ENCODE data around the gene MMP14. TPM values are rescaled to one million over a fixed set of nuclear protein-coding genes. Genes with fewer than 3 reads are reported as not detected.

Gene MMP14
- total RNA-seq, 1 experiment from 2014 or later = 117 TPM

DNA sequence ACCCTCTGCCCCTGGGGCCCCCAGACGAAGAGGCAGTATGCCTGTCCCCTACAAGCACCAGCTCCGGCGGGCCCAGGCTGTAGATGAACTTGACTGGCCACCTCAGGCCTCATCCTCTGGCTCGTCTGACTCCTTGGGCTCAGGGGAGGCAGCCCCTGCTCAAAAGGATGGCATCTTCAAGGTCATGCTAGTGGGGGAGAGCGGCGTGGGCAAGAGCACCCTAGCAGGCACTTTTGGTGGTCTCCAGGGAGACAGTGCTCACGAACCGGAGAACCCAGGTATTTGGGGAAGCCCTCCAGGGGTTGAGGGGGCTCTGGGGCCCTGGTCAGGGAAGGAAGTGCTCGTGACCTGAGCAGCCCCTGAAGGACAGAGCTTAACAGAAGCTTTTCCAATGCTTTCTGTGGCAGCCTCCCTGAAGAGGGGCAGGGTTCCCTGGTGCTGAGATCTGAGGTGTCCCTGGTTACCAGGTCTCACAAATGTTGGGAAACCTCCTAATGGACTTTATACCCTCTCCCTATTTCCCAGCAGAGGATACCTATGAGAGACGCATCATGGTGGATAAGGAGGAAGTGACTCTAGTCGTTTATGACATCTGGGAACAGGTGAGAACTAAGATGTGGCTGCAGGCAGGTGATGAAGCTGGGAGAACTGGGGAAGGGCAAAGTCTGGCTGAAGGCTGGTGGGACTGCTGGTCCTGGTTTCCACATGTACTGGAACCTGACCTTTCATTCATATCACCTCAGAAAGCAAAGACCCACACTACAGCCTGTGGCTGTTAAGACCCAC is 48.5 kb downstream of the MMP14 start:
- DNase-seq (ENCODE audit: low read depth in 1 of 2, low spot score in 2 of 2) = no peak
- Histone ChIP-seq H3K4me3 (no peak overlapping the region), H3K9me3 (replicated peaks) (no peaks in the 10 kb centered on the region), H3K4me1 (replicated peaks) (peaks cover 13% of the 10 kb centered on the region), H3K27ac (no peak overlapping the region), H3K36me3 (peaks cover 3% of the 10 kb centered on the region; the same call in 1 of the 2 replicates), H3K27me3 (replicated peaks) (no peaks in the 10 kb centered on the region)

DNA sequence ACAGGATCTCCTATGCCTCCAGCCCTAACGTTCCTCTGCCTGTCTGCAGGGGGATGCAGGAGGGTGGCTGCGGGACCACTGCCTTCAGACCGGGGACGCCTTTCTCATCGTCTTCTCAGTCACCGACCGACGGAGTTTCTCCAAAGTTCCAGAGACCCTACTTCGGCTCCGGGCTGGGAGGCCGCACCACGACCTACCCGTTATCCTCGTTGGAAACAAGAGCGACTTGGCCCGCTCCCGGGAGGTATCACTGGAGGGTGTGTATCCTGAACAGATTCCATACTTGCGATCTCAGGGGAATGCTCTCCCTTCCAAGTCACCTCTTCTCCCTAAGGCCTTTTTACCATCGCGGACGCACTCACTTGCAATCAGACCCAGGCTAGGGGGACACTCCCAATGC is 49.6 kb downstream of the MMP14 start:
- Histone ChIP-seq H3K9me3 (replicated peaks) (no peaks in the 10 kb centered on the region), H3K4me1 (replicated peaks) (peaks cover 13% of the 10 kb centered on the region), H3K27me3 (replicated peaks) (no peaks in the 10 kb centered on the region), H3K27ac (no peak overlapping the region), H3K4me3 (no peak overlapping the region), H3K36me3 (peaks cover 3% of the 10 kb centered on the region; the same call in 1 of the 2 replicates)
- DNase-seq (ENCODE audit: low read depth in 1 of 2, low spot score in 2 of 2) = no peak

DNA sequence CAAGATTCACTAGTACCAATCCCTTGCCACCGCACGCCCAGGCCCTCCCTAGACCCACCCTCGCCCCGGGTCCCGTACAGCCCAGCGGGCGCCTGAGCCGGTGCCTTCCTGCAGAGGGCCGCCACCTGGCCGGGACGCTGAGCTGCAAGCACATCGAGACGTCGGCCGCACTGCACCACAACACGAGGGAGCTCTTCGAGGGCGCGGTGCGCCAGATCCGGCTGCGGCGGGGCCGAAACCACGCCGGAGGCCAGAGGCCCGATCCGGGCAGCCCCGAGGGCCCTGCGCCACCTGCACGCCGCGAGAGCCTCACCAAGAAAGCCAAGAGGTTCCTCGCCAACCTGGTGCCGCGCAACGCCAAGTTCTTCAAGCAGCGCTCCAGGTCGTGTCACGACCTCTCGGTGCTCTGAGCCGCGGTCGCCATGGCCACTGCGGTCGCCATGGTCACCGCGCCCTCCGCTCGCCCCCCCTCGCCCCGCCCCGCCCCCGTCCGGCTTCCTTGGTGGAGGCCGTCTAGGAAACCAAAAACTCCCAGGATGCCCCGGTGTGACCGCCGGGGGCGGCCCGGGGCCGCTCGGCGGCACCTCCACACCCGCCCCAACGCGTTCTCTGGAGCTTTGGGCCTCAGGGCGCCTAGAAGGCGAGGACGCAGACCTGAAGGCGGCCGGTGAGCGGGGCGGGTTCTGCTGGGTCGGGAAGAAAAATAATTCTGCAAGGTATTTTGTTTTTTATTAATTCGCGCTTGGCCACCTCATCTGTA is 50.3 kb downstream of the MMP14 start:
- Histone ChIP-seq H3K9me3 (replicated peaks) (no peaks in the 10 kb centered on the region), H3K27me3 (replicated peaks) (no peaks in the 10 kb centered on the region), H3K36me3 (peaks cover 3% of the 10 kb centered on the region; the same call in 1 of the 2 replicates), H3K4me1 (replicated peaks) (peaks cover 13% of the 10 kb centered on the region), H3K27ac (no peak overlapping the region), H3K4me3 (peak overlapping the region; percentile 44)
- DNase-seq (ENCODE audit: low read depth in 1 of 2, low spot score in 2 of 2) = peak; percentile 54 to 76

DNA sequence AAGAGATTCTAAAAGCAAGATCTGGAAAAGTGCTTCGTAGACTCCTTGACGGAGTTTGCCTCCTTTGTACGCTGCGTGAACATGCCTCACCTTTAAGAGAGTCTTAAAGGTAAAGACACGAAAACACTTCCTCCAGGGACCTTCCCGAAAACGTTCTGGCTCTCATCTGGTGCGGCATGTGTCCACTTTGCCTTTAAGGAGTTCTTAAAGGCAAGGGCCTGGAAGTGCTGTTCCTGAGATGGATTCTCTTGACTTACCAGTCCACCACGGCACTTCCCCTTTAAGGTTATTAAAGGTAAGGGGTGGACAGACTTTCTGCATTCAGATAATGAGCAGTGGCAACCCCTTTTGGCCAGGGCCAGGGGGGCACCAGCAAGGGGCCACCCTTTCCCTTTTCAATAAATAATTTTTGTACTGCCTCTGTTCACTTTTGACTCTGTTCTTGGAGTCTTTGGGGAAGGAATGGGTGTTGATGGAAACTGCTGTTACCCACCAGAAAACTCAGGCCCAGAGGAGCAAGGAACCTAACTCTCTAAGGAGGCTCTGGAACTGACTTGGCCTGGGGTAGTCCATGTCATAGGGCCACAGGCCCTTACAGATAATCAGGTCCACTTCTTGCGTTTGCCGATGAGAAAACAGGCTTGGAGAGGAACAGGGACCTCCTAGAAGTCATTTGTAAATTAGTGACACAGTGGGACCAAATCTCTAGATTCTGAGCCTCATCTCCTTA is 51.0 kb downstream of the MMP14 start:
- DNase-seq (ENCODE audit: low read depth in 1 of 2, low spot score in 2 of 2) = peak in 1 of 2 experiments; percentile 66
- peaks cover 13% of the 10 kb centered on the region for H3K4me1 ChIP-seq (replicated peaks)
- H3K4me3 ChIP-seq = peak overlapping the region; percentile 44
- H3K27me3 ChIP-seq (replicated peaks) = no peaks in the 10 kb centered on the region
- peaks cover 3% of the 10 kb centered on the region; the same call in 1 of the 2 replicates for H3K36me3 ChIP-seq
- H3K9me3 ChIP-seq (replicated peaks) = no peaks in the 10 kb centered on the region
- no peak overlapping the region for H3K27ac ChIP-seq

DNA sequence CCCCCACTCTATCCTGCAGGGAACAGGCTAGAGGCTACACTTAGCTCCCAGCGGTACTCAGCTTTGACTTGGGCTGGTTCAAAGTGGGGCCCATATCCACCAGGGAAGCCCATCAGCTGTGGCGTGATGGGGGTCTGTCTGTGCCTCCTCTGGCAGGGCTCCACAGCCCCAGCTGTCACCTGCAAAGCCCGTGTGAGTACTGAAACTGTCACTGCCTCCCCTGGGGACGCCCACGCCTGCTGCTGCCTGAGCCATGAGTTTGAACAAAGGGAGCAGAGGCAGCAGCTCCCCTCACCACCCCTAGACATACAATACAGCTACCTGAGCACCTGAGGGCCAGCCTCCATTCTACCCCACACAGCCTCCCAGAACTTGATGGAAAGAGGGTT is 51.6 kb downstream of the MMP14 start:
- Histone ChIP-seq H3K4me3 (no peak overlapping the region), H3K9me3 (replicated peaks) (no peaks in the 10 kb centered on the region)

DNA sequence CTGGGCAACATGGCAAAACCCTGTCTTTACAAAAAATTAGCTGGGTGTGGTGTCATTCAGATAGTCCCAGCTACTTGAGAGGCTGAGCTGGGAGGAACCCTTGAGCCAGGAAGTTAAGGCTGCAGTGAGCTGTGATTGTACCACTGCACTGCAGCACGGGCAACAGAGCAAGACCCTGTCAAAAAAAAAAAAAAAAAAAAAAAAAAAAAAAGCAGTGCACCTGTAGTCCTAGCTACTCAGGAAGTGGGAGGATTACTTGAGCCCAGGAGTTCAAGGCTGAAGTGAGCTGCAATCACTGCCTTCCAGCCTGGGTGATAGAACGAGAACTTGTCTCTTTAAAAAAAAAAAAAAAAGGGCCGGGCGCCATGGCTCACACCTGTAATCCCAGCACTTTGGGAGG is 52.3 kb downstream of the MMP14 start:
- H3K4me3 ChIP-seq = no peak overlapping the region
- H3K27me3 ChIP-seq (replicated peaks) = no peaks in the 10 kb centered on the region
- H3K9me3 ChIP-seq (replicated peaks) = no peaks in the 10 kb centered on the region
- DNase-seq (ENCODE audit: low read depth in 1 of 2, low spot score in 2 of 2) = no peak
- peaks cover 13% of the 10 kb centered on the region for H3K4me1 ChIP-seq (replicated peaks)
- H3K36me3 ChIP-seq = peaks cover 3% of the 10 kb centered on the region; the same call in 1 of the 2 replicates
- H3K27ac ChIP-seq = no peak overlapping the region

More for the DNA sequence above, 51.6 kb downstream of the MMP14 start:
- DNase-seq (ENCODE audit: low read depth in 1 of 2, low spot score in 2 of 2) = no peak
- Histone ChIP-seq H3K36me3 (peaks cover 3% of the 10 kb centered on the region; the same call in 1 of the 2 replicates), H3K27ac (no peak overlapping the region), H3K27me3 (replicated peaks) (no peaks in the 10 kb centered on the region), H3K4me1 (replicated peaks) (peaks cover 13% of the 10 kb centered on the region)

DNA sequence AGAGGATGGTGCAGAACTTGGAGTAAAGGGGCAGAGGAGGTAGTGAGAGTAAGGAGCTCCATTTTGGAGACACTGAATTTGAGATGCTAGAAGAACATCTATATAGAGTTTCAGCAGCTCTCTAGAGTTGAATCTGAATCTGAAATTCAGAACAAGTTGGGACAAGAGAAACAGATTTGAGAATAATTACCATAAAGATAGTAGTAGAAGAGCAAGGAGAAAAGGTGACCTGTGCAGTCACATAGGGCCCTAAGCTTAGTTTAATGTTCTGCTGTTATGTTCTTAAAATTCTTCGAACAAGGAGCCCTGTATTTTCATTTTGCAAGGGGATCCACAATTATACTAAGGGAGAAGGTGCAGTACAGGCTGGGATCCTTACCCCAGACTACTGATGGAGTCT is 54.0 kb downstream of the MMP14 start:
- H3K9me3 ChIP-seq (replicated peaks) = no peaks in the 10 kb centered on the region
- H3K27ac ChIP-seq = no peak overlapping the region
- H3K4me1 ChIP-seq (replicated peaks) = peaks cover 13% of the 10 kb centered on the region
- peaks cover 3% of the 10 kb centered on the region; the same call in 1 of the 2 replicates for H3K36me3 ChIP-seq
- H3K27me3 ChIP-seq (replicated peaks) = no peaks in the 10 kb centered on the region
- no peak overlapping the region for H3K4me3 ChIP-seq
- DNase-seq (ENCODE audit: low read depth in 1 of 2, low spot score in 2 of 2) = no peak

DNA sequence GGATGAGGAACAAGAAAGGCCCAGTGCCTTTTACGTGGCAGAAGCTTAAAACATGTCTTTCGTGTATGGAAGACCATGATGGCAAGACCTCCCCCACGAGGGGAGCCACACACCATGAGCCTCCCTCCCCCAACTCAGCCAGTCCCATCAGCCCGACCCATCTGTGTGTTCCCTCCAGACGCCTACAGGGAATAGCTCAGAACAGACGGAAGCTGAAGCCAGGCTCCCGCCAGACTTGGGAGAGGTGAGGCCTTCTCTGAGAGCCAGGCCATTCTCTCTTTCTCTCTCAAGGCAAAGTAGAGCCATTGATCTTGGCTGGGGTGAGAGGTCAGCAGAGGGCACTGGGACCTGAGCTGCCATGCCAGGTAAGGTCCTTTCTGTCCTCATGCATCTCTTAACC is 56.1 kb downstream of the MMP14 start:
- DNase-seq (ENCODE audit: low read depth in 1 of 2, low spot score in 2 of 2) = no peak
- Histone ChIP-seq H3K27me3 (replicated peaks) (no peaks in the 10 kb centered on the region), H3K27ac (no peak overlapping the region), H3K4me3 (no peak overlapping the region), H3K36me3 (no peaks in the 10 kb centered on the region), H3K9me3 (replicated peaks) (no peaks in the 10 kb centered on the region), H3K4me1 (replicated peaks) (peaks cover 7% of the 10 kb centered on the region; the same call in 1 of the 2 replicates)

DNA sequence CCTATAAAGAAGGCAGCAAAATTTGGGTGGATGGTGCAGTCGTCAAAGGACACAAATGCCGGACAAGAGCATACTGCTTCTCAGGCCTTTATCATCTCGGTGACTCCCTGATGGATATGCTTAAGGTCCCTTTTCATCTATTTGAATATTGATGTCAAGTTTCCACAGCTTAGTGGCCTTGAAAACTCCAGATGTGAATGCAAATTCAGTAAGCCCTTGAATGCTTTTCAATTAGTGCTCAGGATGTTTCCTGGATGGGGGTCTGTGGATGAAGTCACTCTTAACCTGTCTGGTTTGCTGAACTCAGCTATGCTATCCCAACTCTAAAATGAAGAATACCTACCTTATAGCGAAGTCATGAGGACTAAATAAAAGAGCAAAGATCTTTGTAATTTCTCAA is 57.3 kb downstream of the MMP14 start:
- Histone ChIP-seq H3K4me1 (replicated peaks) (peaks cover 12% of the 10 kb centered on the region), H3K9me3 (replicated peaks) (no peaks in the 10 kb centered on the region), H3K27ac (no peak overlapping the region)

DNA sequence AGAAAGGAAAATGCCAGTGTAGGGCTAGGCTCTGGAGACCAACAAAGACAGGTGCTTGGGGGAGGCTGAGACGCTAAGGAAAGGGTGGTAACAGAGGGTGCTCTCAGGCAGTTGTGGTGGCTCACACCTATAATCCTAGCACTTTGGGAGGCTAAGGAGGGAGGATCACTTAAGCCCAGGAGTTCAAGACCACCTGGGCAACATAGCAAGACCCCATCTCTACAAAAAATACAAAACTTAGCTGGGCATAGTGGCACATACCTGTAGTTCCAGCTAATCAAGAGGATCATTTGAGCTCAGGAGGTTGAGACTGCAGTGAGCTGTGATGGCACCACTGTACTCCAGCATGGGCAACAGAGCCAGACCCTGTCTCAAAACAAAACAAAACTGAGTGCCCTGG is 59.0 kb downstream of the MMP14 start:
- DNase-seq (ENCODE audit: low read depth in 1 of 2, low spot score in 2 of 2) = no peak
- peaks cover 20% of the 10 kb centered on the region for H3K36me3 ChIP-seq
- H3K27ac ChIP-seq = no peak overlapping the region
- H3K4me3 ChIP-seq = no peak overlapping the region
- peaks cover 22% of the 10 kb centered on the region for H3K4me1 ChIP-seq (replicated peaks)
- no peaks in the 10 kb centered on the region for H3K9me3 ChIP-seq (replicated peaks)
- no peaks in the 10 kb centered on the region for H3K27me3 ChIP-seq (replicated peaks)

More for the DNA sequence above, 57.3 kb downstream of the MMP14 start:
- no peaks in the 10 kb centered on the region for H3K27me3 ChIP-seq (replicated peaks)
- H3K36me3 ChIP-seq = peaks cover 5% of the 10 kb centered on the region; the same call in 1 of the 2 replicates
- no peak for DNase-seq (ENCODE audit: low read depth in 1 of 2, low spot score in 2 of 2)
- H3K4me3 ChIP-seq = no peak overlapping the region

DNA sequence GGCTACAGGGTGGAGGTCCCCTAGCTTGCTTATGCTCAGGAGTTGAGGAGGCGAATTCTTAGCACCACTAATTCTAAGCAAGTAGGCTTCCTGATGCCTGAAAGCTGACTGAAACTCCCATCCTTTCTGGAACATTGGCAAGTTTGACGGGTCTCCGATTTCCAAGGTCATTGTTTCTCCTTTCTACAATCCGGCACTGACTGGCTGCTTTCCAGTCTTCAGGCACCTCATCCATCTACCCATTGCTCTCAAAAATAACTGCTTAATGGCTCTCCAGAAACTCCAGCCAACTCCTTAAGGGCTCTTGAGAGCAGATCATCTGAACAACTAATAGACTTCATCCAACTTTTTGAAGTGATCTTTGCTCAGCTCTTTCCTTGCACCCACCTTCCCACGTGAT is 60.0 kb downstream of the MMP14 start:
- H3K27me3 ChIP-seq (replicated peaks) = no peaks in the 10 kb centered on the region
- H3K27ac ChIP-seq = no peak overlapping the region
- H3K9me3 ChIP-seq (replicated peaks) = no peaks in the 10 kb centered on the region
- DNase-seq (ENCODE audit: low read depth in 1 of 2, low spot score in 2 of 2) = no peak
- peaks cover 30% of the 10 kb centered on the region for H3K36me3 ChIP-seq
- H3K4me1 ChIP-seq (replicated peaks) = peaks cover 22% of the 10 kb centered on the region
- H3K4me3 ChIP-seq = no peak overlapping the region

DNA sequence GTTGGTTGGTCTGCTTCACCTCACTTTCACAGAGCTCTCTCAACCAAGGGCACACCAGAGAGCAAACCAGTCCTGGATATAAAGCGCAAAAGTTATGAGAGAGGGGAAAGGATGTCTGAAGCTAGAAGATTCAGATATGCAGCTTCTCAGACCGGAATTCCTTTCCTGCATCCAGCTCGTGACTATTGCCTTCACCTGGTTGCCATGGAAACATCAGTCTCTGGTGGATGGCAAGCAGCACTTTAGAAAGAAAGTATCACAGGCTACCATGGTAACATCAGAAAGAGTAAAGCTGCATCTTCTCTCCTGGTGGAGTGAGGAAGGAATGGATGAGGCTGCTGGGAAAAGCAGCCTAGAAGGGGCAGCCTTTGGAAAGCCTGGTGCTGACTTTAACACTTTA is 60.4 kb downstream of the MMP14 start:
- DNase-seq (ENCODE audit: low read depth in 1 of 2, low spot score in 2 of 2) = no peak
- Histone ChIP-seq H3K4me1 (replicated peaks) (peaks cover 22% of the 10 kb centered on the region), H3K27me3 (replicated peaks) (no peaks in the 10 kb centered on the region), H3K27ac (no peak overlapping the region), H3K9me3 (replicated peaks) (no peaks in the 10 kb centered on the region), H3K36me3 (peaks cover 34% of the 10 kb centered on the region), H3K4me3 (no peak overlapping the region)

DNA sequence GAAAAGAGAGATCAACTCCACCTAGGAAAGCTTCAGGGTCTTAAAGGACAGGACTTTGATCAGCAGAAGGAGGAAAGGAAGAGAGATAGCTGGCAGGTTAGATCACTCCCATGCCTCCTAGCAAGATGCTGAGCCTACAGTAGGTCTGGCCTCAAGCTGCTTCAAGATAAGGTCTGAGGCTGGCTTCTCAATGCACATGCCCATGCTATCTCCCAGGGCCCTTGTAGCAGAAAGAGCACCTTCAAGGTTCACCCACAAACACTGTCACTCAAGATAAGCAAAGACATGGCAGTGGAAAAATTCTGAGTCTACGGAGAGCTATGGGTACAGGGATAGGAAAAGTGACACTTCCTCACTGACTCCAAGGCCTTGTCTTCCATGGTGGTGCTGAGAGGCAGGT is 61.0 kb downstream of the MMP14 start:
- no peak for DNase-seq (ENCODE audit: low read depth in 1 of 2, low spot score in 2 of 2)
- H3K27ac ChIP-seq = no peak overlapping the region
- H3K9me3 ChIP-seq (replicated peaks) = no peaks in the 10 kb centered on the region
- peaks cover 22% of the 10 kb centered on the region for H3K4me1 ChIP-seq (replicated peaks)
- H3K4me3 ChIP-seq = no peak overlapping the region
- H3K27me3 ChIP-seq (replicated peaks) = no peaks in the 10 kb centered on the region
- peaks cover 40% of the 10 kb centered on the region for H3K36me3 ChIP-seq
